Activated naive CD4-positive, alpha-beta T cell treated with anti-CD3 and anti-CD28 coated beads for 36 hours (primary cell): ENCODE measurements around the gene PREB. TPM values are rescaled to one million over a fixed set of nuclear protein-coding genes. Genes with fewer than 3 reads are reported as not detected.

Experiments used
- CTCF ChIA-PET: fragments of 350-600 bp; sonication (Branson Sonifier 250); formaldehyde crosslinking; loops from one replicate; lab custom pipeline; 2021; ENCODE audit warnings: antibody characterized with exemption; lab: Charles Lee
- DNase-seq: peaks from one replicate; pipeline ENCODE4 v3.0.0-alpha.2; 2020
- H3K27ac Mint-ChIP-seq: one replicate; pipeline ENCODE4 v1.8.0; 2021; ENCODE audit warnings: mild to moderate bottlenecking, mixed read lengths
- H3K27me3 Mint-ChIP-seq: one replicate; pipeline ENCODE4 v1.8.0; 2021; ENCODE audit warnings: low read depth, mixed read lengths
- H3K36me3 Mint-ChIP-seq: one replicate; pipeline ENCODE4 v1.8.0; 2021; ENCODE audit warnings: low read depth, mixed read lengths
- H3K4me1 Mint-ChIP-seq: one replicate; pipeline ENCODE4 v1.8.0; 2021; ENCODE audit warnings: low read depth, mixed read lengths
- H3K4me3 Mint-ChIP-seq: one replicate; pipeline ENCODE4 v1.8.0; 2021; ENCODE audit warnings: mild to moderate bottlenecking, moderate library complexity, mixed read lengths
- H3K9me3 Mint-ChIP-seq: one replicate; pipeline ENCODE4 v1.8.0; 2021; ENCODE audit warnings: mixed read lengths
- intact Hi-C: fragments of 100-400 bp; cut with micrococcal nuclease; formaldehyde crosslinking; loops from one replicate; pipeline ENCODE4 v1.15.1; 2023
- total RNA-seq, 2 experiments: library from RNA; stranded (reverse); gene quantifications; one replicate each; pipeline ENCODE4 v1.2.3, GENCODE V29; 2021

PREB gene
- total RNA-seq, 2 experiments from 2014 or later, result 45.2 to 49.5 TPM

DNA sequence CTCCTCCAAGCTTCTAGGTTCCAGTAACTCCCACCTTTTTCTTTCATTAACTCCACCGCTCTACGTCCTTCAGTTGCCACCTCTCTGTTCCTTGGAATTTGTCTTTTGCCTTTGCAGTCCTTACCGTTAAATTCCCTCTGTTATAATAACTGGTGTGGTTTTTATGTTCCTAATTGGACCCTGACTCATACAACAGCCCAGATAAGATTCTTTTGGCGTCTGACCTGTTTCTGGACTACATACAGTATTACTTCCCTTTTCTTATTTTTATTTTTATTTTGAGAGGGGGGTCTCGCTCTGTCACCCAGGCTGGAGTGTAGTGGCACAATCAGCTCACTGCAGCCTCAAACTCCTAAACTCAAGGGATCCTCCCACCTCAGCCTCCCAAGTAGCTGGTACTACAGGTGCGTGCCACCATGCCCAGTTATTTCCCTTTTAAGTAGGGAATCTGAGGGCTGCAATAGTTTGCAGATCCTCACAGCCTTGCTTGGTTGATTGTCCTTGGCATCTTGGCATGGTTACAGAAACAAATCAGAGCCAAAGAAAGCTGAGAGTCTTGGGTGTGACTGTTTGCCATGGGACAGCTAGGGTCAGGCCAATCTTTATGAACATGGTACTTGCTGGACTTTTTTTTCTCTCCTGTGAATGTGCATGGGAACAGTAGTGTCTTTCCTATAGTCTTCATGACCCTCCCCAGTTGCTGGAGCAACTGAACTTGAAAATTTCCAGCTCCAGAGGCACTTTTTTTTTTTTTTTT is 36.3 kb upstream of the PREB start:
- Mint-ChIP-seq H3K36me3 (no peaks in the 10 kb centered on the region), H3K27ac (no peak overlapping the region), H3K4me1 (no peaks in the 10 kb centered on the region), H3K4me3 (no peak overlapping the region), H3K27me3 (peaks cover 4% of the 10 kb centered on the region), H3K9me3 (no peaks in the 10 kb centered on the region)
- intact Hi-C loops, result loop anchor here (5.0 kb wide), 1 partner anchor 132 kb away; no protein-coding TSS in a partner anchor
- DNase-seq, result no peak
- CTCF ChIA-PET, result interaction anchor here (0.6 to 1.4 kb wide), 16 partner anchors 7 to 1864 kb away, joined by 3 to 8 read pairs (median 4); partner anchors contain the start of gene TRIM54

DNA sequence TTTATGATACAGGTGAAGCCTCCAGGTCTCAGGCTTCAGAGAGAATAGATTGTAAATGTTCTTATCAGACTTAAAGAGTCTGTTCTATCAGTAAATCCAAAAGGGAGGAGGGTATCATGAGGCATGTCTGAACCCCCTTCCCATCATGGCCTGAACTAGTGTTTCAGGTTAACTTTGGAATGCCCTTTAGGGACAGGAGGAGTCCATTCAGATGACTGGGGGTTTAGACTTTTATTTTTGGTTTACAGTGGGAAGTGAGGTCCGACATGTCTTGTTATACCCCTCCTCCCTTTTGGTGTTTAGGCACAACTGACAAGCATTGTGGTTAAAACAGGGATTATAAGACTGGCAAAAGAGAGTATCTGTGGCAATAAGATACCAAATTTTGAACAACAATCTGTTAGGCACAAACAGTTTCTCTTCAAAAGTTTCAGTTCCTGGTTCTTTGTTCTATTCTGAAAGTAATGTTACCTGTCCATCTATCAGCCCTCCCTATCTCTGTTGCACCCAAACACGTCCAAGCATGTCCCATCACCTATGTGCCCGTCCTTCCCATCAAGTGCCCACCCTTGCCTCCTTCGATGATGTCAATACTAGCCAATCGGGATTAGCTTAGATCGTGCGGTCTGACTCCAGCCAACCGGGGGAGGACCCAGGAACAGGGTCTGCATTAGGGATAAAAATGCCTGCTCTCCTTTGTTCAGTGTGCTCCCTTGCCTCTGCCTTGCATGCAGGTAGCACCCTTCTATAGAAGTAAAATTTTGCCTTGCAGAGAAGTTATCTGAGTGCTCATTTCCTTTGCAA is 30.7 kb upstream of the PREB start:
- H3K27ac Mint-ChIP-seq, result no peak overlapping the region
- no peaks in the 10 kb centered on the region for H3K9me3 Mint-ChIP-seq
- no peak overlapping the region for H3K4me3 Mint-ChIP-seq
- peaks cover 4% of the 10 kb centered on the region for H3K27me3 Mint-ChIP-seq
- intact Hi-C loops, result no loop called here
- H3K4me1 Mint-ChIP-seq, result no peaks in the 10 kb centered on the region
- CTCF ChIA-PET, result interaction anchor here (1.0 kb wide), 1 partner anchor 23 kb away, joined by 5 read pairs; no protein-coding TSS in a partner anchor
- no peaks in the 10 kb centered on the region for H3K36me3 Mint-ChIP-seq
- DNase-seq, result no peak

DNA sequence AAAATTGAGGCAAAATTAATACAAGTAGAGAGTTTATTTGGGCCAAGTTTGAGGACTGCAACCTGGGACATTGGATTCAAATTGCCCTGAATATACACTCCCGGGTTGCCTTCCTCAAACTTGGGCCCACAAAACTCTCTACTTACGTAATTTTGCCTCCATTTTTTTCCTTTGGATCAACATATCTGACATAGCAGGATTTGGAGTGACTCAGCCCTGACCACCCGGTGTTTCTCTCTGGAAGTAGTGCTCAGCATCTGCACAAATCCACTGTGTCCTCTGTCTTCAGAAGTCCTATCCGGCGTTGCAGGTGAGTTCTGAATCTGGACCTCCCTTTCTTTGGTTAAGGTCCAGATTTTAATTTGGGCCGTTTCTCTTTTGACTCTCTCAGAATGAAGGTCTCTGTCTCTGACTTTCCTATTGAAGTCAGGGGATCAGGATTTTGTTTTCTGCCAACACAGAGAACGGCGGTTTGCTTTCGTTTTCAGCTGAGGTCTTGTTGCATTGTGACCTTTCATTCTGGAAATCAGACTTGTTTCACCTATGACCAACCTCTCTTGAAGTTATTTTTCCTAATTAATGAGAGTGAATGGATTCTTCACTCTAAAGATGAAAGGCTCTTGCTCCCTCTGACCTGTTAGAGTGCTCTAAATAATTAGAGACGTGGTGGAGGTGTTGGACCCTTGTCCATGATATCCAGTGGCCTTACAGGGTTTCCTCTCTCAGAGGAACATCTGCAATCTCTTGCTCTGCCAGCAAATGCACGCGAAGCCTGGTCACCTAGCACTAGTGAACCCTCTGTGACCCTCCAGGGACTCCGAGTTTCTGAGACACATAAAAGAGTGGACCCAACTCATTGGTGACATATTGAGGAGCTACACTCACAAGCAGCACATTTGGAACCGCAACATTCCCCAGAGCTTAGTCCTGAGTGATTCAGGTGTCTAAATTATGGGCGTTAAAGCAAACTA is 28.0 kb upstream of the PREB start:
- no peak for DNase-seq
- CTCF ChIA-PET, result interaction anchor here (1.0 to 1.2 kb wide), 2 partner anchors 20 to 111 kb away, joined by 3 to 5 read pairs; no protein-coding TSS in a partner anchor
- intact Hi-C loops, result no loop called here
- Mint-ChIP-seq H3K36me3 (no peaks in the 10 kb centered on the region), H3K4me1 (no peaks in the 10 kb centered on the region), H3K9me3 (no peaks in the 10 kb centered on the region), H3K27ac (no peak overlapping the region), H3K27me3 (peaks cover 2% of the 10 kb centered on the region), H3K4me3 (no peak overlapping the region)

DNA sequence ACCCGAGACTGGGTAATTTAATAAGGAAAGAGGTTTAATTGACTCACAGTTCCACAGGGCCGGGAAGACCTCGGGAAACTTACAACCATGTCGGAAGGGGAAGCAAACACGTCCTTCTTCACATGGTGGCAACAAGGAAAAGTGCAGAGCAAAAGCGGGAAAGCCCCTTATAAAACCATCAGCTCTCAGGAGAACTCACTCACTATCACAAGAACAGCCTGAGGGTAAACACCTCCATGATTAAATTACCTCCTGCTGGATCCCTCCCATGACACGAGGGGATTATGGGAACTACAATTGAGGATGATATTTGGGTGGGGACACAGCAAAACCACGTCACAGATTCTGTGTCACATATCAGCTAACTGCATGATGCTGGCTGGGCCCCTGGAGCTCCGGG is 25.8 kb upstream of the PREB start:
- H3K27me3 Mint-ChIP-seq, result peaks cover 2% of the 10 kb centered on the region

DNA sequence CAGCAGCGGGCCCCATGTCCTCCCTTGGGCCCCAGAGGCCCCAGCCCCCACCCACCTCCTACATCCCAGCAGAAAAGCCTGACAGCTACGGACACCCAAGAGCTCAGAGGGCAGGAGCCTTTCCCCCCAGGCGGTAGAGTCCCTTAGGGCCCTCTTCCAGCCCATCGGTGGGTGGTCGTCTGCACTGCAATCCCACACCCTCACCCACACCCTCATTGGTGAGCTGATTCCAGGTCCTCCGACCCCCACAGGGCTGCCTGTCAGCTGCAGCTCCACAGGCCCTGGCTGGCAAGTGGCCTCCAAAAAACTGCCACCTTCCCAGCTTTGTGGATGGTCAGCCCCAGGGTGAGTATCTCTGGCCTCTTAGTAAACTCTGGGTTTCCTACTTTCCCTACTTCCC is 24.8 kb upstream of the PREB start:
- Mint-ChIP-seq H3K4me1 (no peaks in the 10 kb centered on the region), H3K36me3 (no peaks in the 10 kb centered on the region), H3K27ac (no peak overlapping the region), H3K27me3 (peaks cover 2% of the 10 kb centered on the region), H3K9me3 (no peaks in the 10 kb centered on the region), H3K4me3 (no peak overlapping the region)
- intact Hi-C loops, result no loop called here
- CTCF ChIA-PET, result interaction anchor here (0.6 kb wide), 1 partner anchor 113 kb away, joined by 4 read pairs; no protein-coding TSS in a partner anchor
- no peak for DNase-seq

More for the DNA sequence above, 25.8 kb upstream of the PREB start:
- Mint-ChIP-seq H3K4me1 (no peaks in the 10 kb centered on the region), H3K36me3 (no peaks in the 10 kb centered on the region), H3K4me3 (no peak overlapping the region), H3K27ac (no peak overlapping the region), H3K9me3 (no peaks in the 10 kb centered on the region)
- CTCF ChIA-PET, result interaction anchor here (0.8 to 1.4 kb wide), 2 partner anchors 10 to 120 kb away, joined by 3 to 6 read pairs; no protein-coding TSS in a partner anchor
- intact Hi-C loops, result no loop called here
- DNase-seq, result no peak

DNA sequence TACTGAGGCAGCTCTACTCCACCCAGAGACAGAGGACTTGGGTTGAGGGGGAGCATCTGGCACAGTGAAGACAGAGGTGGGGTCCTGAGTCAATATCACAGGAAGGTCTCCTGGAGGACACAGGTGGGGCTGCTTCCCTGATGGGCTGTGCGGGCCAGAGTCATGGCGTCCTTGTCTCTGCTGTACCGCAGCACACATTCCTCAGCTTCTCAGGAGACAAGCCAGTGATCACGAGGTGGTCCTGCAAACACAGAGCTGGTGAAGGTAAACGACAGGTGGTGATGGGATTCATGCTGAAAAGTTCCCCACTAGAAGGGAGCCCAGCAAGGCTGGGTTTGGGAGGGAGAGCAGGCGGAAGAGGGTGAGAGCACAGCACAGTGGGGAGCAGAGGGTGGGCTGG is 24.0 kb upstream of the PREB start:
- Mint-ChIP-seq H3K27ac (no peak overlapping the region), H3K9me3 (no peaks in the 10 kb centered on the region), H3K27me3 (peaks cover 2% of the 10 kb centered on the region), H3K4me3 (no peak overlapping the region), H3K36me3 (no peaks in the 10 kb centered on the region), H3K4me1 (no peaks in the 10 kb centered on the region)
- CTCF ChIA-PET, result interaction anchor here (0.6 kb wide), 3 partner anchors 62 to 440 kb away, joined by 3 to 7 read pairs (median 4); no protein-coding TSS in a partner anchor
- DNase-seq, result no peak
- intact Hi-C loops, result no loop called here

DNA sequence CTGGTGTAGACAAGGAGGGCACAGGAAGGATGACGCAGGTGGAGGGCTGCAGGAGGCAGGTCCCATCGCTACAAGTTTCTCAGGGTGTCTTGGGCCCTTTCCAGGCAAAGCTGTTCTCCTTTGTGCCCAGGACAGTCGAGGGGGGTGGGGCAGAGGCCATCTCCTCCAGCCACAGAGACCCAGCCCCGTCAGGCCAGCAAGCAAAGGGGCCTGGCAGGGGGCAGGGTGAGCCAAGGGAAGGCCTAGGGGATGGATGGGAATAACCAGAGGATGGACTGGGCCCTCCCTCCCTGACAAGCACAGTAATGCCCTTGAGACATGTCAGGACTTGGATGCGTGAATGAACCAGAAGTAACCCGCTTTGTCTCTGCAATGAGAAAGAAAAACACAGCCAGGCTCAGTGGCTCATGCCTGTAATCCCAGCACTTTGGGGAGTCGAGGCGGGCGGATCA is 20.7 kb upstream of the PREB start:
- CTCF ChIA-PET, result no interaction called here
- no peak for DNase-seq
- no peaks in the 10 kb centered on the region for H3K9me3 Mint-ChIP-seq
- intact Hi-C loops, result no loop called here
- H3K36me3 Mint-ChIP-seq, result no peaks in the 10 kb centered on the region
- no peaks in the 10 kb centered on the region for H3K4me1 Mint-ChIP-seq
- H3K27ac Mint-ChIP-seq, result no peak overlapping the region
- no peak overlapping the region for H3K4me3 Mint-ChIP-seq
- no peaks in the 10 kb centered on the region for H3K27me3 Mint-ChIP-seq

DNA sequence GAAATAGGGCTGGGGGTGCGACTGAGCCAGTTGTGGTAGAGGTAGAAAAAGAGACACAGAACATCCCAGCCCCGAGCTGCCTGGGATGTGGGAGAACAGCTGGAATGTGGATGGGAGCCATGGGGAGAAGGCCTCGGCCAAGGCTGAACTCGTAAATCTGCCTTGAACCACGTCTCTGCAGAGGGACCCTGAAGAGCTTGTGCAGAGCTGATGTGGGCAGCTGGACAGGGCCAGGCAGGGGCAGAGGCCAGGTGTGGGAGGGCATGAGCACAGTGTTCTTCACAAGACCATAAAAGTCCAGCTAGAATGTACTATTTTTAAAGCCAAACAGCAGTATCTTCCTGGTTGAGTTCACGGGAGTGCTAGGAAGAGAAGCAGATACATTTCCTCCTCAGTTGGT is 20.1 kb upstream of the PREB start:
- DNase-seq, result no peak
- intact Hi-C loops, result no loop called here
- no peaks in the 10 kb centered on the region for H3K9me3 Mint-ChIP-seq
- H3K4me3 Mint-ChIP-seq, result no peak overlapping the region
- H3K27me3 Mint-ChIP-seq, result no peaks in the 10 kb centered on the region
- H3K27ac Mint-ChIP-seq, result no peak overlapping the region
- no peaks in the 10 kb centered on the region for H3K4me1 Mint-ChIP-seq
- H3K36me3 Mint-ChIP-seq, result no peaks in the 10 kb centered on the region
- CTCF ChIA-PET, result interaction anchor here (0.7 to 0.8 kb wide), 2 partner anchors 125 to 126 kb away, joined by 3 read pairs; no protein-coding TSS in a partner anchor

DNA sequence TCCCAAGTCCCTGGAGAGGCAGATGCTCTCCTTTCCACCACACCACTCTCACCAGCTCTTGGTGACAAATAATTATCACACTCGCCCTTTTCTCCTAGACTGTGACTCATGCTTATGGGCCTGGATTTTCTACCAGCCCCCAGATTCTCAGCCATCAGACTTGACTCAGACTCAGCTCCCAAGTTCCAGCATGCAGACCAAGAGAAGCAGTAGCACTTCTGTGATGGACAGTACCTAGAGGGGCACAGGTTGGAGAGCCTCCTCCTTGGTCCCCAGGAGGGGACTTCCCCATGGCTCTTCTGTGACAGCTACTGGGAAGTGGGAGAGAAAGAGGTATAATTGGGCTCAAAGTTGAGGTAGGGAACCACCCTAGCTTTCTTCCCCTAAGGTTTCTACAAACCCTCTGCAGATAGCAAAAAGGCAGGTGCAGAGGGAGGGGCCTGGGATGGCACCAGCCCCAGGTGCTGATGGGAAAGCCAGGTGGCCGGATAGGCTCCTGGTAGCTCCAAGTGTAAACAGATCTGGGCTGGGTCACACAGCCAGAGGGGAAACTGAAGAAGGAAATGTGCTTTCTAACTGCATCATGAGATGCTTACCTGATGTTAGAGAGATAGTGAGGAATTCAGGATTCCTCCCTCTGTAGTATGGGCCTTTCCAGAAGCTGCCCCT is 18.5 kb upstream of the PREB start:
- DNase-seq, result no peak
- Mint-ChIP-seq H3K4me3 (no peak overlapping the region), H3K27me3 (peaks cover under 1% of the 10 kb centered on the region), H3K27ac (no peak overlapping the region), H3K4me1 (no peaks in the 10 kb centered on the region), H3K9me3 (no peaks in the 10 kb centered on the region), H3K36me3 (no peaks in the 10 kb centered on the region)
- intact Hi-C loops, result no loop called here
- CTCF ChIA-PET, result interaction anchor here (0.6 kb wide), 1 partner anchor 97 kb away, joined by 3 read pairs; no protein-coding TSS in a partner anchor

DNA sequence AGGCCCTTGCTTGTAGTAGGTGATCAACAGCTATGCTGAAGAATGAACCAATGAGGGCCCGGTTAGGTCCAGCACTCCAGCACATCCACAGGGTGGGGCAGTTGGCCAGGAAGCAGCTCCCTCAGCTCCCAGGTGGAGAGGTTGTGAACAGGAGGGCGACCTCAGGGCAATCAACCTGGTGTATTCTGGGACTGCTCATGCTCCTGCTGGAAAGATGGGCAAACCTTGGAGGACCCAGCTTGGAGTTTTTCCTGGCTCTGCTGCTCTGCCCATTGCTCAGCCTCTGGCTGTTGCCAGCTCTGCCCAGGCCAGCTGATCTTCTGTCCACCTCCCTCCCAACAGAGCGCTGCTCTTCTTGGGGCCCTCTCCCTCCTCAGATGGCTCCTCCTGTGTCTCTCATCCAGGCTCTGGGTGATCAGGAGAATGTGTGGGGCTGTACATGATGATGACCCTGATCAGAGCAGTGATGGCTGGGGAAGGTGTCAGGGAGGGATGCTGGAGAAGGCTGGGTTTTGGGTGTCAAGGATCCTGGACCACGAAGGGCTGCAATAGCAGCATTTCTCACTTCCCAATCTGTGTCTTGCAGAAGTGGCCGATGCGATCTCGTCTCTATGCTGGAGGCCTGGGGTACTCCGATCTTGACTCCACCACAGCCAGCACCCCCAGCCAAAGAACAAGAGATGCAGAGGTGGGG is 17.8 kb upstream of the PREB start:
- H3K9me3 Mint-ChIP-seq, result no peaks in the 10 kb centered on the region
- H3K27ac Mint-ChIP-seq, result no peak overlapping the region
- no peaks in the 10 kb centered on the region for H3K4me1 Mint-ChIP-seq
- no peak overlapping the region for H3K4me3 Mint-ChIP-seq
- H3K27me3 Mint-ChIP-seq, result peaks cover 3% of the 10 kb centered on the region
- no peaks in the 10 kb centered on the region for H3K36me3 Mint-ChIP-seq
- DNase-seq, result no peak
- intact Hi-C loops, result no loop called here
- CTCF ChIA-PET, result interaction anchor here (0.7 to 1.5 kb wide), 3 partner anchors 40 to 190 kb away, joined by 3 to 4 read pairs (median 3); no protein-coding TSS in a partner anchor
